ENCODE results near the gene CACNB4.
"Not testable (repeated sequence)": the region's sequence is repeated elsewhere in the genome, so short reads cannot be mapped to it uniquely, and the experiment has no call there.

Gene CACNB4

DNA sequence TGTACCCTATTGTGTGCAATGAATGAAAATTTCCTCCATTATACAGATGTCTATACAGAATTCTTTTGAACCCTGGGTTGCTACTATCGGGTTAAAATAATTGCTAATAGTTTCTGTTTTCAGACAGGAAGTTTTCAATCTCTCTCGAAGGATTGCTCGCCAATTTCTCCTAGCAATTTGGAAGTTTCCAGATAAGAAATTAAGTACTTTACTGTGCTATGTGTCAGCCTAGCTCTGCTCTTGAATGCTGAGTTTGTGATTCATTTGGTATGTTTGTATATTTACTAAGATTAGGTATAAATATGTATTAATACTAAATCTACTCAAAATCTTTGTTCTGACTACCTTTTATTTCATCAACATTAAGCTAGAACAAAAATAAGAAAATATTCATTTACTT is 196.0 kb downstream of the CACNB4 start:
- H3K9me3 Mint-ChIP-seq = no peaks in the 10 kb centered on the region
- no peaks in the 10 kb centered on the region for H3K36me3 Mint-ChIP-seq (ENCODE audit: low read depth)
- peaks cover 6% of the 10 kb centered on the region for H3K27me3 Mint-ChIP-seq
- no peak overlapping the region for H3K27ac Mint-ChIP-seq
- no peak for DNase-seq
- H3K4me3 Mint-ChIP-seq = no peak overlapping the region
- H3K4me1 Mint-ChIP-seq (ENCODE audit: low read depth) = no peaks in the 10 kb centered on the region

DNA sequence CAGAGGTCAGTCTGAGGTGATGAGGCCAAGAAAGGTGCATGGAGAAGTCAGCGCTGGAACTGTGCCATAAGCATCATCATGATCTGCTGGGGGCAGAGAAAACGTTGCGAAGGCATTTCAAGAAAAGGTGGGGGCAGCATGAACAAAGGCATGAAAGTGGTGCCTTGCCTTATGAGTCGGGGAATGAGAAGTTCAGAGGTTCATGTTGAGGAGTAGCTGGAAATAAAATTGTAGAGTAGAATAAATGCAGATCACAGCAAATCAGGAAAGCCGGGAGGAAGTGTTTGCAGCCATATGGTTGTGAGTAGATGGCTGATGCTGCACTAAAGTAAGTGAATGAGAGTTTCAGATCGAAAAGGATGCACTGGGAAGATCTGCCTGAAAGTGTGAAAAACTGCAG is 198.5 kb downstream of the CACNB4 start:
- Mint-ChIP-seq H3K4me1 (ENCODE audit: low read depth) (no peaks in the 10 kb centered on the region), H3K27ac (no peak overlapping the region), H3K9me3 (no peaks in the 10 kb centered on the region), H3K4me3 (no peak overlapping the region), H3K27me3 (peaks cover 6% of the 10 kb centered on the region), H3K36me3 (ENCODE audit: low read depth) (no peaks in the 10 kb centered on the region)
- no peak for DNase-seq

DNA sequence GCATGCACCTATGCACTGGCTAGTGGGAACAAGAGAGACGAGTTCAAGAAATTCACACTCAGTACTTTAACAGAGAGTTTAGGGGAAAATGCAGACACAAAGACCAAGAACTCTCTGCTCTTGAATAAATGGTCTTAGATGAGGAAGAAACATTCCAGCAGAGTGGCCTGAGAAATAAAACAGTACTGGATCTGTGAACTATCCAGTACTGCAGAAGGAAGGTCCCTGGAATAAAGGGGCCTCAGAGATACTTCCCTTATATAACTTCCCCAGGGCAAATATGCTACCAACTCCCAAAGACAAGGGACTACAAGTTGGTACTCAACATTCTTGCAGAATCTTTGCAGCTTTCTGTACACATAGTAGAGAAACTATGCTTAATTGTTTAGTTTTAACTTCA is 199.7 kb downstream of the CACNB4 start:
- H3K9me3 Mint-ChIP-seq = peaks cover 4% of the 10 kb centered on the region
- no peaks in the 10 kb centered on the region for H3K4me1 Mint-ChIP-seq (ENCODE audit: low read depth)
- peaks cover 6% of the 10 kb centered on the region for H3K27me3 Mint-ChIP-seq
- no peak for DNase-seq
- no peak overlapping the region for H3K4me3 Mint-ChIP-seq
- H3K27ac Mint-ChIP-seq = no peak overlapping the region
- H3K36me3 Mint-ChIP-seq (ENCODE audit: low read depth) = no peaks in the 10 kb centered on the region

DNA sequence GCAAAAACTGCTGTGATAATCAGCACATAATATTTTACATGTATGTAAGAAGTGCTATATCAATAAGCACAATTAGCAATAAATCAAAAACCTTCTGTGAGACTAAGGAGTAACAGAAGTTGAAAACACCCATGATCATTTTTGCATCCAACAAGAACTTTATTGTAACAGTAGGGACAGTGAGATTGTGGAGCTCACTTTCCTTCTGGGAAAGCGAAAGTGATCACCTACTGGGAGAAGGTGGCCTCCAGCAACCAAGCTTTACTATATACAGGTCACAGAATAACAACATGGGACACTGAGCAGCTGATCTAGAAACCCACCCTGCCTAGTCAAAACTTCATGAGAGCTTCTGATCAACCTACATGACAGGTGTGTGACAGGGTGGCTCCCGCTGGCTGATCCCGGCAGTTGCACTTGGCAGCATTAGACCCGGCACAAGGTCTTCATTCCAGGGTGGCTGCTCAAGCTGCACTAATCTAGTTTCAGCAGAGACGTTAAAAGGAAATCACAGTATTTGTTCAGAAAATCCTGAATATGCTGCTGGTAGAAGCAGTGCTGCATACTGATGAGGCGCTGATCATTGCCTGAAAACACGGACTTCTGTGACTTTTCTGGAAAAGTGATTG is 207.2 kb downstream of the CACNB4 start:
- Mint-ChIP-seq H3K4me3 (no peak overlapping the region), H3K4me1 (ENCODE audit: low read depth) (no peaks in the 10 kb centered on the region), H3K36me3 (ENCODE audit: low read depth) (no peaks in the 10 kb centered on the region), H3K27me3 (peaks cover 9% of the 10 kb centered on the region), H3K9me3 (peaks cover 4% of the 10 kb centered on the region), H3K27ac (no peak overlapping the region)
- no peak for DNase-seq

DNA sequence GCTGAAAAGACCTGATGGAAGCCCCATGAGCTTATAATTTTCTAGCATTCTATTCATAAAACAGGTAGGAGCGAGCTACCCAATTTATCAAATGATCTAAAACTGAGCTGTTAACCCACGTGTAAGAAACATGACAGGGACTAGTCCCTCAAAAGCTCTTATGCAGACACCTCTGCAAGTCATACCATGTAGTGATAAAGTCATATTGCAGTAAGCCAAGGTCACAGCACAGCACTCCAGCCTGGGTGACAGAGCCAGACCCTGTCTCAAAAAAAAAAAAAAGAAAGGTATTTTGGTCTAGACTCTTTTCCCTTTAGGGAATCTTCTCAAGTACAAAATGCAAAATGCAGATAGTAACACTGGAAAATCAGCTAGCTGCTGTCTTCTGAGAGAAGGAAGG is 211.7 kb downstream of the CACNB4 start:
- peaks cover 9% of the 10 kb centered on the region for H3K27me3 Mint-ChIP-seq
- H3K4me1 Mint-ChIP-seq (ENCODE audit: low read depth) = no peaks in the 10 kb centered on the region
- H3K9me3 Mint-ChIP-seq = no peaks in the 10 kb centered on the region
- no peak for DNase-seq
- no peak overlapping the region for H3K27ac Mint-ChIP-seq
- no peak overlapping the region for H3K4me3 Mint-ChIP-seq
- no peaks in the 10 kb centered on the region for H3K36me3 Mint-ChIP-seq (ENCODE audit: low read depth)

DNA sequence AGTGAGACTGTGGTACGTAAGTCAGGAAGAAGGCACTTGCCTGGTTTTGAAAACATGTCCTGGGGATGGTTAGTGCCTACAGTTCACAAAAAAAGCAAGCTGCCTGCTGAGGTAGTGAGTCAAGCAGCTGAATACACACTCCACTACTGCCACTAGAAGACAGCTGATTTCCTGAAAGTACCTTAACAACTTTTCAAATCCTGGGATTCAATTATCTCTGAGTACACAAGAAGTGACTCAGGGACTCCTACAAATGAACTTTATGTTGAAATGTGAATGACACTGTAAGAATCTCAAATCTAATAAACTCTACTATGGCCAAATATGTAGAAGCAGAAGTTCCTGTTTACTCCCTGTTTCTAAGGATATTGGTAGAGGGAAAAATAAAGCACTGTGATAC is 212.6 kb downstream of the CACNB4 start:
- Mint-ChIP-seq H3K27ac (no peak overlapping the region), H3K4me3 (no peak overlapping the region), H3K27me3 (peaks cover 9% of the 10 kb centered on the region), H3K4me1 (ENCODE audit: low read depth) (no peaks in the 10 kb centered on the region), H3K9me3 (no peaks in the 10 kb centered on the region), H3K36me3 (ENCODE audit: low read depth) (no peaks in the 10 kb centered on the region)
- DNase-seq = no peak

DNA sequence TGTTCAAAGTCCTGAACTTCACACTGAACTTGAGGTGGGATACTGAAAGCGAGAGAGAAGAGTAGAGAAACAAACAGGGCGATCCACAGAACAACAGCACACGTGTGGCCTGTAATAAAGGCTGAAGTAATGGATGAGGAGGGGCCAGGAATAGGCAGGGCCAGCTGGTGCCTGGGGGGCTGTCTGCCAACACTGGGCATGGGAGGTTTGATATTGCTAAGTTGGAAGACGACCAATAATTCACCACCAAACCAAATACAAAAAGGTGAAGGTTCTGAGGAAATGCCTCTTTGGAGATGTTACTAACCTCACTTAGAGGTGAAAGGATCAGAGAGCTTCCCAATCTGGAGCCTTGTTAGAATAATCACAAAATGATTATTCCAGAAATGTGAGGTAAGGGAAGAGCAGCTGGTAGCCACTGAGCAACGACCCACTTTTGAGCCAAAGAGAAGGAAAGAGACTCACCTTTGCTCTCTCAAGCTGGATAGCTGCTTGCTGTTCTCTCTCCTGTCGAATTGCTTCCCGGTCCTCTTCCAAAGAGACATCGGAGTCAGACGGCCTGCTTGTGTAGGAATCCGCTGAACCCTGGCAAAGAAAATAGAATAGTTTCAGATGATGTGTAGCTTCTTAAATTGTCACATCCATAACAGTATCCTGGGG is 215.9 kb downstream of the CACNB4 start:
- H3K36me3 Mint-ChIP-seq (ENCODE audit: low read depth) = no peaks in the 10 kb centered on the region
- H3K4me3 Mint-ChIP-seq = no peak overlapping the region
- H3K9me3 Mint-ChIP-seq = no peaks in the 10 kb centered on the region
- no peak overlapping the region for H3K27ac Mint-ChIP-seq
- H3K27me3 Mint-ChIP-seq = no peaks in the 10 kb centered on the region
- DNase-seq = no peak
- H3K4me1 Mint-ChIP-seq (ENCODE audit: low read depth) = peaks cover 13% of the 10 kb centered on the region

DNA sequence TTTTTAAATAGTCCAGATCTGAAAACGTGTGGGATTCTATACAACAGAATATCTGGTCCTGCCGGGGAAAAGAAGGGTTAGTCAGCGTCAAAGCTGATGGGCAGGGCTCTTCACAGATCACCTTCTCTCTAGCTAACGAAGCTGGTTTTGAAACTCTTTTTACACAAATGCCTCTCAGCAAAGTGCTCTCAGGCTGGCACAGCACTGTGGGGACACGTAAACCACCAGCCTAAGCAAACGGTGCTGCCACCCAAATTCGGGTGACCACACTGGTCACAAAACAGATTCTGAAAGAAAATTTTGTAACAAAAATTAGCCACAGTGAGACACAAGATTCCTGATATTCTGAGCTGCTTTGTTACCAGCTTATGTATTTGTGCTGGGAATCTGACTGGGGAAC is 217.5 kb downstream of the CACNB4 start:
- H3K36me3 Mint-ChIP-seq (ENCODE audit: low read depth) = no peaks in the 10 kb centered on the region
- H3K9me3 Mint-ChIP-seq = no peaks in the 10 kb centered on the region
- H3K4me3 Mint-ChIP-seq = no peak overlapping the region
- H3K27ac Mint-ChIP-seq = no peak overlapping the region
- H3K4me1 Mint-ChIP-seq (ENCODE audit: low read depth) = peaks cover 13% of the 10 kb centered on the region
- no peaks in the 10 kb centered on the region for H3K27me3 Mint-ChIP-seq
- no peak for DNase-seq

DNA sequence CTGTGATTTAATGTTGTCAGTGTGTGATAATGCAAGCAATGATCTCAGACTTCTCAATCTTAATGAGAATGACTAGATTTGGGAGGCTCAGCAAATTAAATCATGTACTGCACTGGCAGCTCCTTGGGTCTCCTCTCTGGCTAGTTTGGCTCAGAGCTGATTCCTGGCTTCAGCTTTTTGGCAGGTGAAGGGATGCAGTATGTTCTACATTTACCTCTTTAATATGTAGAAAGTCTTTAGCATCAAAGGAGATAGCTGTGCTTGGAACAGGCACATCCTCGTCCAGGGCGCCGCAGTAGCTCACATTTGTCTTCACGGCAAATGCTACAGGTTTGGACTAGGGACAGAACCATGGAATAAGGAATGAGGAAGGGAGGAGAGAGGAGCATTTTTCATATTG is 218.3 kb downstream of the CACNB4 start:
- no peaks in the 10 kb centered on the region for H3K36me3 Mint-ChIP-seq (ENCODE audit: low read depth)
- H3K27me3 Mint-ChIP-seq = no peaks in the 10 kb centered on the region
- DNase-seq = no peak

DNA sequence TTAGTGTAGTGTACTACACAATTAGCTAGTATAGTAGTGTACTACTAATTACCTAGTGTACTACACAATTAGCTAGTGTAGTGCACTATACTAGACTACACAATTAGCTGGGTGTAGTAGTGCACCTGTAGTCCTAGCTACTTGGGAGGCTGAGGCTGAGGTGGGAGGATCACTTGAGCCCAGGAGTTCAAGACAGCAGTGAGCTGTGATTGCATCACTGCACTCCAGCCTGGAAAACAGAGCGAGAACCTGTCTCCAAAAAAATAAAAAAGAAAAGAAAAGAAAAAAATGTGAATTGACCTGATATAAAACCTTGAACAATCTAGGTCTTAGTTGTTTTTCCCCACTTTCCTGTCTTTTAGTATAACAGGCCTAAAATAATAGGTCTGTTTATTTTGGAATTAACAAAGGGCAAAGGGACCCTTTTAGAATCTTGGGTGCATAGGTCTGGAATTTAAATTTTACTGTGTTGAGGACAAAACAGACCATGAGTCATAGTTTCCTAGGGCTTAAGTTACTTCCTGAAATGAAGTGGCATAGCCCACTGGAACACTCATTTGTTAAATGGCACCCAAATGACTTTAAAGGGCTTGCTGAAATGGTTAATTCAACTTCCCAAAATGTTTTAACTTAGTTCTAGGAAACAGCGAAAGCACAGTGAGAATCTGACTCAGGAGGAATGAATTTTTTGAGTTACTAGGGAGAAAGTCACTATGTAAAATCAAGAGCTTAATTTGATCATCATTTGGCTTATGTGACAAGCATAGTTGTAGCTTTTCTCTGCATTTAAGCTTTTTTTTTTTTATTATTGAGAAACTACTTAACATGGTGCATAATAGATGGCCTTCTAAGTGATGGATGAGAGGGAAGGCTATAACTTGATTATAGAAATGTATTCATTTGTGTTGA is 219.9 kb downstream of the CACNB4 start:
- H3K4me3 Mint-ChIP-seq = no peak overlapping the region
- no peaks in the 10 kb centered on the region for H3K36me3 Mint-ChIP-seq (ENCODE audit: low read depth)
- H3K27me3 Mint-ChIP-seq = no peaks in the 10 kb centered on the region
- peak overlapping the region; percentile 68 for H3K27ac Mint-ChIP-seq
- peaks cover 13% of the 10 kb centered on the region for H3K4me1 Mint-ChIP-seq (ENCODE audit: low read depth)
- no peaks in the 10 kb centered on the region for H3K9me3 Mint-ChIP-seq
- no peak for DNase-seq

More for the DNA sequence above, 218.3 kb downstream of the CACNB4 start:
- Mint-ChIP-seq H3K4me3 (no peak overlapping the region), H3K27ac (no peak overlapping the region), H3K9me3 (no peaks in the 10 kb centered on the region), H3K4me1 (ENCODE audit: low read depth) (peaks cover 13% of the 10 kb centered on the region)

DNA sequence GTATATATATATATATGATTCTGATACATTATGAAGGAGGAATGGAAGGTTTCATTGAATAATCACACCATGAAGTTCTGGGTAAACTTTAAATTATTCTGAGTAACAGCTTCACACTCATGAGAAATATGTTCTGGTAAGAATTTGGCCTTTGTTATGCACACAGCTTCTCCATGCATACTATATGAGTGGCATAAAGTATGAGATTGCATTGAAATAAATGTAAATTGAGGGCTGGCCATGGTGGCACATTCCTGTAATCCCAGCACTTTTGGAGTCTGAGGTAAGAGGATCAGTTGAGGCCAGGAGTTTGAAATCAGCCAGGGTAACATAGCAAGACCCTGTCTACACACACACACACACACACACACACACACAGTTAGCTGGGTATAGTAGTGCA is 220.6 kb downstream of the CACNB4 start:
- no peaks in the 10 kb centered on the region for H3K36me3 Mint-ChIP-seq (ENCODE audit: low read depth)
- no peaks in the 10 kb centered on the region for H3K27me3 Mint-ChIP-seq
- DNase-seq = no peak
- no peaks in the 10 kb centered on the region for H3K9me3 Mint-ChIP-seq
- H3K4me3 Mint-ChIP-seq = no peak overlapping the region
- no peak overlapping the region for H3K27ac Mint-ChIP-seq
- peaks cover 13% of the 10 kb centered on the region for H3K4me1 Mint-ChIP-seq (ENCODE audit: low read depth)

DNA sequence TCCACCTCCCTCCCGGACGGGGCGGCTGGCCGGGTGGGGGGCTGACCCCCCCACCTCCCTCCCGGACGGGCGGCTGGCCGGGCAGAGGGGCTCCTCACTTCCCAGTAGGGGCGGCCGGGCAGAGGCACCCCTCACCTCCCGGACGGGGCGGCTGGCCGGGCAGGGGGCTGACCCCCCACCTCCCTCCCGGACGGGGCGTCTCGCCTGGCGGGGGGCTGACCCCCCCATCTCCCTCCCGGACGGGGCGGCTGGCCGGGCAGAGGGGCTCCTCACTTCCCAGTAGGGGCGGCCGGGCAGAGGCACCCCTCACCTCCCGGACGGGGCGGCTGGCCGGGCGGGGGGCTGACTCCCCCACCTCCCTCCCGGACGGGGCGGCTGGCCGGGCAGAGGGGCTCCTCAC is 223.2 kb downstream of the CACNB4 start:
- not testable (repeated sequence) for H3K4me3 Mint-ChIP-seq; H3K9me3 Mint-ChIP-seq; H3K27ac Mint-ChIP-seq; H3K36me3 Mint-ChIP-seq (ENCODE audit: low read depth); DNase-seq; H3K27me3 Mint-ChIP-seq
- peaks cover 13% of the 10 kb centered on the region for H3K4me1 Mint-ChIP-seq (ENCODE audit: low read depth)

DNA sequence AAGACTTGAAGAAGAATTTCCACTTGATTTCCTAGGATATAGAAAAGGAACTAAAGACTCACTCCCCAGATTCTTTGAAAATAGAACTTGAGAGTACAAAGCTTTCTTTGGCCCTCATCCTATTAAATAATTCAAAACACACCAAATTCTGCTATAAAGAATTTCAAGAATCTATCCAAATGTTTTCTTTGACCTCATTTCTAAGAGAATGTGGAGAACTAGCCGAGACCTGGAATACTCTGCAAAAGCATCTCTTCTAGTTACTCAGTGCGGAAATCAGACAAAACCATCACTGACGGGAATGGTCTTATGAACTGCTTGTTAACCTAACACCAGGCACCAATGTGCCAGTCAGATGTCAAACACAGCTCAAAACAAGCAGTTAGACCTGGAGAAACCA is 226.4 kb downstream of the CACNB4 start:
- Mint-ChIP-seq H3K4me3 (no peak overlapping the region), H3K27me3 (peaks cover 15% of the 10 kb centered on the region)

DNA sequence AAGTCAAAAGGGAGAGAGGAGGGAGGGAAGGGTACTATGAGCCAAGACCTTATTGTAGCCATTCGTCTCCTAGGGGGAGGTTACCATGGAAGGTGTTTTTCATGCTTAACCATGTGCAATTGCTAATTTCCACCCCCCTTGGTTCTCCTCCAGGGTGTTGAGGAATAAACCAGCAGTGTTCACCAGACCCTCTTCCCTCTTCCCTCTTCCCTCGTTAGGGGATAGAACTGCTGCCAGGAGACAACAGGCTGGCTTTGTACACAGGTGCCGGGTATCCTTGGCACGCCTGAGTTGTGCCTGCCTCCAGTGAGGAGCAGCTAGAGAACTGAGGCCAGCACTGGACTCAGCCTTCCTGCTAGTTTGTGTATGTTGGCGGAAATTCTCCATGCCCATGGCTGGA is 229.6 kb downstream of the CACNB4 start:
- no peak for DNase-seq
- Mint-ChIP-seq H3K27me3 (peaks cover 19% of the 10 kb centered on the region), H3K4me1 (ENCODE audit: low read depth) (no peaks in the 10 kb centered on the region), H3K36me3 (ENCODE audit: low read depth) (no peaks in the 10 kb centered on the region), H3K4me3 (no peak overlapping the region), H3K27ac (no peak overlapping the region), H3K9me3 (no peaks in the 10 kb centered on the region)

More for the DNA sequence above, 226.4 kb downstream of the CACNB4 start:
- Mint-ChIP-seq H3K9me3 (no peaks in the 10 kb centered on the region), H3K4me1 (ENCODE audit: low read depth) (no peaks in the 10 kb centered on the region), H3K27ac (no peak overlapping the region), H3K36me3 (ENCODE audit: low read depth) (no peaks in the 10 kb centered on the region)
- DNase-seq = no peak

DNA sequence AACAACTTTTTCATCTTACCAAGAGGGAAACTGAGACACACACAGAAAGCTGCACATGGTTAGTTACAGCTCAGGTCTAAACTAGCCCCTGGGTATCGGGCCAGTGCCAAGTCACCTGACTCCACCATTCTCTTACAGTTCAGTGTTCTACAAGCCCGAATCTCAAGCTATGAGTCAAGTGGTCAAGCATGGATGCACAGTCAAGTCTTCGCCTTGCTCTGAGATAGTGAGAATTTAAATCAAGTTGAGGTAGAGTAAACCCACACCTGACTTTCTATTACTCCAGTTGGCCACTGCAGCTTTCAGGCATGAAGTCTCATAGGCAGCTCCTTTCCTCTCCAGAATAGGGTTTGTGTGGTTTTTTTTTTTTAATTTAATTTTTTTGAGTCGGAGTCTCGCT is 236.1 kb downstream of the CACNB4 start:
- Mint-ChIP-seq H3K27ac (no peak overlapping the region), H3K4me3 (no peak overlapping the region), H3K36me3 (ENCODE audit: low read depth) (no peaks in the 10 kb centered on the region), H3K9me3 (no peaks in the 10 kb centered on the region), H3K27me3 (peaks cover 4% of the 10 kb centered on the region), H3K4me1 (ENCODE audit: low read depth) (no peaks in the 10 kb centered on the region)
- DNase-seq = no peak

All from activated T-cell treated with anti-CD3 and anti-CD28 coated beads, Interleukin-2, amount 50 U/mL, for 24 hours (primary cell).